Neural cell (in vitro differentiated cells): ENCODE measurements around the gene ADAMTS17. TPM values are rescaled to one million over a fixed set of nuclear protein-coding genes. Genes with fewer than 3 reads are reported as not detected.

ENCODE experiments used
- H2AFZ ChIP-seq: fragments of 200-600, 300-800 bp; sonication (generic), shearing (Covaris generic); 2 replicates; pipeline ENCODE4 v1.6.0; 2014; ENCODE audit warnings: low read depth, mild to moderate bottlenecking, antibody characterized with exemption, low read length, moderate library complexity
- H3F3A ChIP-seq: fragments of 200-600 bp; shearing (Covaris generic); 2 replicates; pipeline ENCODE4 v1.6.1; 2016; ENCODE audit warnings: mild to moderate bottlenecking, moderate library complexity, mixed read lengths, antibody characterized with exemption, low read length; ENCODE audit not compliant: insufficient read depth, poor library complexity, severe bottlenecking
- H3K27ac ChIP-seq: fragments of 200-600, 300-800 bp; sonication (generic), shearing (Covaris generic); 2 replicates; pipeline ENCODE4 v1.5.1; 2014; ENCODE audit warnings: mild to moderate bottlenecking, low read length, moderate library complexity
- H3K27me3 ChIP-seq: fragments of 300-800, 200-600 bp; sonication (generic), shearing (Covaris generic); 2 replicates; pipeline ENCODE4 v1.6.0; 2014; ENCODE audit warnings: mild to moderate bottlenecking, low read depth, low read length, moderate library complexity; ENCODE audit not compliant: insufficient read depth
- H3K36me3 ChIP-seq: fragments of 300-800, 200-600 bp; sonication (generic), shearing (Covaris generic); 2 replicates; pipeline ENCODE4 v1.5.1; 2014; ENCODE audit warnings: mild to moderate bottlenecking, antibody characterized with exemption, low read length, moderate library complexity; ENCODE audit not compliant: insufficient read depth
- H3K4me2 ChIP-seq: fragments of 300-800, 200-600 bp; sonication (generic), shearing (Covaris generic); 2 replicates; pipeline ENCODE4 v1.6.0; 2014; ENCODE audit warnings: mild to moderate bottlenecking, low read length
- H3K4me3 ChIP-seq: fragments of 300-800, 200-600 bp; sonication (generic), shearing (Covaris generic); 2 replicates; pipeline ENCODE4 v1.5.1; 2014; ENCODE audit warnings: mild to moderate bottlenecking, low read length, moderate library complexity
- H3K79me2 ChIP-seq: fragments of 200-600 bp; shearing (Covaris generic); replicated peaks from 2 replicates; pipeline ENCODE4 v1.6.0; 2014; ENCODE audit warnings: mild to moderate bottlenecking, low read length, moderate library complexity; ENCODE audit not compliant: insufficient read depth
- H3K9ac ChIP-seq: fragments of 300-800, 200-600 bp; sonication (generic), shearing (Covaris generic); 2 replicates; pipeline ENCODE4 v1.6.1; 2016; ENCODE audit warnings: mild to moderate bottlenecking, low read length, mixed read lengths
- H3K9me2 ChIP-seq: fragments of 200-600 bp; shearing (Covaris generic); 2 replicates; pipeline ENCODE4 v1.6.1; 2016; ENCODE audit warnings: mild to moderate bottlenecking, low read length, mixed read lengths; ENCODE audit not compliant: insufficient read depth
- H3K9me3 ChIP-seq: fragments of 200-600, 300-800 bp; sonication (generic), shearing (Covaris generic); 2 replicates; pipeline ENCODE4 v1.6.1; 2016; ENCODE audit warnings: mild to moderate bottlenecking, mixed run types, low read length, moderate library complexity, mixed read lengths
- H4K20me1 ChIP-seq: fragments of 200-600 bp; shearing (Covaris generic); 2 replicates; pipeline ENCODE4 v1.6.1; 2016; ENCODE audit warnings: mild to moderate bottlenecking, mixed run types; ENCODE audit not compliant: insufficient read depth
- EP300 ChIP-seq: fragments of 450-650 bp; conservative IDR thresholded peaks from 2 replicates; pipeline ENCODE4 v1.6.1; 2014; ENCODE audit warnings: antibody characterized with exemption, mild to moderate bottlenecking, moderate library complexity; ENCODE audit not compliant: poor library complexity, severe bottlenecking
- EZH2 ChIP-seq: fragments of 200-600, 300-800 bp; shearing (Covaris generic), sonication (generic); IDR thresholded peaks from 2 replicates; pipeline ENCODE4 v1.6.1; 2014; ENCODE audit warnings: antibody characterized with exemption, low read length, borderline replicate concordance, mild to moderate bottlenecking; ENCODE audit not compliant: insufficient read depth, poor library complexity, severe bottlenecking
- MXI1 ChIP-seq: fragments of 450-650 bp; conservative IDR thresholded peaks from 2 replicates; pipeline ENCODE4 v1.6.1; 2014; ENCODE audit warnings: antibody characterized with exemption, mild to moderate bottlenecking; ENCODE audit not compliant: poor library complexity, severe bottlenecking
- POLR2AphosphoS5 ChIP-seq: IDR thresholded peaks from 2 replicates; pipeline ENCODE4 v1.6.1; 2012
- RAD21 ChIP-seq: fragments of 450-650 bp; conservative IDR thresholded peaks from 2 replicates; pipeline ENCODE4 v1.6.1; 2014; ENCODE audit warnings: antibody characterized with exemption, mild to moderate bottlenecking, moderate library complexity
- REST ChIP-seq: IDR thresholded peaks from 2 replicates; pipeline ENCODE4 v1.6.1; 2012; ENCODE audit warnings: borderline replicate concordance
- SMC3 ChIP-seq: fragments of 450-650 bp; conservative IDR thresholded peaks from 2 replicates; pipeline ENCODE4 v1.6.1; 2014; ENCODE audit warnings: antibody characterized with exemption, mild to moderate bottlenecking, moderate library complexity; ENCODE audit not compliant: poor library complexity
- TAF1 ChIP-seq: IDR thresholded peaks from 2 replicates; pipeline ENCODE4 v1.6.1; 2012; ENCODE audit warnings: low read depth
- polyA plus RNA-seq: library from polyadenylated mRNA; depleted of rRNA; stranded (reverse); fragments of >200 nt; gene quantifications from 2 replicates; pipeline ENCODE4 v1.2.3, GENCODE V29; 2014
- TF ChIP-seq, protein P1 (sequence below): fragments of 450-650 bp; IDR thresholded peaks from 2 replicates; pipeline ENCODE4 v1.5.1; 2014; ENCODE audit warnings: antibody characterized with exemption, mild to moderate bottlenecking, moderate library complexity; ENCODE audit not compliant: poor library complexity, severe bottlenecking

Gene ADAMTS17
- polyA plus RNA-seq, 1 donor from 2014 or later, result 0.04 TPM

GRCh38 chr15:100265641-100266035 is 76.1 kb downstream of the ADAMTS17 start:
- H3K9me2 ChIP-seq, result no peaks in the 10 kb centered on the region
- TF ChIP-seq, protein P1, sequence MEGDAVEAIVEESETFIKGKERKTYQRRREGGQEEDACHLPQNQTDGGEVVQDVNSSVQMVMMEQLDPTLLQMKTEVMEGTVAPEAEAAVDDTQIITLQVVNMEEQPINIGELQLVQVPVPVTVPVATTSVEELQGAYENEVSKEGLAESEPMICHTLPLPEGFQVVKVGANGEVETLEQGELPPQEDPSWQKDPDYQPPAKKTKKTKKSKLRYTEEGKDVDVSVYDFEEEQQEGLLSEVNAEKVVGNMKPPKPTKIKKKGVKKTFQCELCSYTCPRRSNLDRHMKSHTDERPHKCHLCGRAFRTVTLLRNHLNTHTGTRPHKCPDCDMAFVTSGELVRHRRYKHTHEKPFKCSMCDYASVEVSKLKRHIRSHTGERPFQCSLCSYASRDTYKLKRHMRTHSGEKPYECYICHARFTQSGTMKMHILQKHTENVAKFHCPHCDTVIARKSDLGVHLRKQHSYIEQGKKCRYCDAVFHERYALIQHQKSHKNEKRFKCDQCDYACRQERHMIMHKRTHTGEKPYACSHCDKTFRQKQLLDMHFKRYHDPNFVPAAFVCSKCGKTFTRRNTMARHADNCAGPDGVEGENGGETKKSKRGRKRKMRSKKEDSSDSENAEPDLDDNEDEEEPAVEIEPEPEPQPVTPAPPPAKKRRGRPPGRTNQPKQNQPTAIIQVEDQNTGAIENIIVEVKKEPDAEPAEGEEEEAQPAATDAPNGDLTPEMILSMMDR, result no peak
- TF ChIP-seq RAD21 (no peak), POLR2AphosphoS5 (no peak), EZH2 (no peak), REST (no peak), TAF1 (no peak), EP300 (no peak), SMC3 (no peak), MXI1 (no peak)
- H3K36me3 ChIP-seq, result no peaks in the 10 kb centered on the region
- H3K27me3 ChIP-seq, result no peaks in the 10 kb centered on the region
- no peaks in the 10 kb centered on the region for H3K79me2 ChIP-seq
- no peak overlapping the region for H3K27ac ChIP-seq
- no peaks in the 10 kb centered on the region for H4K20me1 ChIP-seq
- H3K4me3 ChIP-seq, result no peak overlapping the region
- H3K9ac ChIP-seq, result no peak overlapping the region
- no peak overlapping the region for H2AFZ ChIP-seq
- no peak overlapping the region for H3K4me2 ChIP-seq
- no peaks in the 10 kb centered on the region for H3F3A ChIP-seq
- H3K9me3 ChIP-seq, result no peaks in the 10 kb centered on the region

DNA sequence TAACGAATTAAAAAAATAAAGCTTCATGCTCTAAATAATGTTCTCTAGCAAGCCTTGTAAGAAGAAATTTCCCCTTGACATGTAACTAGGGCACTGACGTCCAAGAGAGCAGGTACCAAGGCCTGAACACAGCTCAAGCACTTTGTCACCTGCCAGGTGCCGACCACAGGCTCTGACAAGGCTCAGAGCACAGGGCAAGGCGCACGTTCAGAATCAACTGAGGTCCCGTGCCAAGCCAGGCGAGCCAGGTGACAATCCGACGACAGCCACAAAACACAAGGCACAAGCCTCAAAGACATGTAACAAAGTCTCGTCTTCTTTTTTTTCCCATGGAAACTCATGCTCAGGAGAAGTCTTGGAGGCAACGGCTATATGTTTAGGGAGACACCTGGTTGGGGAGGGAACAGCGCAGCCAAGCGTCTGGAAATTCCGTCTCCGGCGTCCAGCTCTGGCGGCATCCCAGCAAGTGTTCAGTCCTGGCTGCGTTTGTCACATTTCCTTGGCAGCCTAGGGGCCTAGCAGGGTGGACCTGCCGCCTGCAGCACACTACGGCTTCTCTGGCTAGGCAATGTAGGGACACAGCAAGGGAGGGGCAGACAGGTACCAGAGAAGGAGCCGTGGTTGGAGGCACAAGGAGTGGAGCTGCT is 76.7 kb downstream of the ADAMTS17 start:
- Histone ChIP-seq H3K27ac (no peak overlapping the region), H3K9me2 (no peaks in the 10 kb centered on the region), H3K36me3 (no peaks in the 10 kb centered on the region)

More for the DNA sequence above, 76.7 kb downstream of the ADAMTS17 start:
- Histone ChIP-seq H3K4me3 (no peak overlapping the region), H4K20me1 (no peaks in the 10 kb centered on the region), H3F3A (no peaks in the 10 kb centered on the region), H3K9ac (no peak overlapping the region), H3K79me2 (no peaks in the 10 kb centered on the region), H3K9me3 (no peaks in the 10 kb centered on the region), H3K27me3 (no peaks in the 10 kb centered on the region), H2AFZ (no peak overlapping the region), H3K4me2 (no peak overlapping the region)
- TF ChIP-seq SMC3 (no peak), POLR2AphosphoS5 (no peak), MXI1 (no peak), TAF1 (no peak)
